HG02973 (cell line): ENCODE results near the gene TMCC3.

Experiments used
- ATAC-seq: cut with Tn5 transposase; IDR thresholded peaks from one replicate; pipeline ENCODE4 v1.9.1; 2021; ENCODE audit warnings: moderate library complexity; ENCODE audit not compliant: unreplicated experiment

Gene TMCC3

GRCh38 chr12:94674051-94674451, 23.7 kb upstream of the TMCC3 start:
- no peak for ATAC-seq

DNA sequence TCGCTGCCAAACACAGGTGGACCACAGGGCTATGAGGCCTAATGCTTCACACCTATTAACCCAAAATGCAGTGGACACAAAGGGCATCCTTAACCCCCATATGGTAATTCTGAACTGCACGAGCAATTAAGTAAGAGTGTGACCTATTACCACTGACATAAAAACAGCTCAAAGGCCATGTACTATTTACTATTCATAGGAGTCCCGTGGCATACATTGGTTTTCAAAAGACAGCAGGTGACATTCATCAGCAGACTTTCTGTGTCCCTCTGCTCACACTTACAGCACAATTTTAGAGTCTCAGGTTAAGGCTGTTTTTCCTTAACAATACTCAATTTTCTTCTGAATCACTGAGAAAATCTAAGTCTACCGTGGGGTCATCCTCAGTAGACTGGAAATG, 23.1 kb upstream of the TMCC3 start:
- ATAC-seq, result no peak

- ATAC-seq, result no peak
Measured at GRCh38 chr12:94671917-94672316, 21.6 kb upstream of the TMCC3 start.

DNA sequence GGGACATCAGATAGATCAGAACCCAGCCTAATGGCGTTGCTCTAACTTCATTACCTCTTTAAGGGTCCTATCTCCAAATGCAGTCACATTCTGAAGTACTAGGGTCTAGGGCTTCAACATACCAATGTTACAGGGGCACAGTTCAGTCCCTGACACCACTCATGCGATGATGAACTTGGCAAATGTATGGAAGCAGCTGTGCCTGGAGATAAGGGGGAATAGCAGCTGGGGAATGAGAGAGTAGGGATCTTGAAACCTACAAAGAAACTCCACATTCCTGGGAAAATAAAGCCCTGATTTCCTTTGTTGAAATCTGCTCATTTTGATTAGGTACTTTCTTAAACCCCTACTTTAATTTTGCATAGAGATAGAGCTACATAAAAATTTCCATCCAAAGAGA, 20.5 kb upstream of the TMCC3 start:
- no peak for ATAC-seq

- no peak for ATAC-seq
Measured at GRCh38 chr12:94670075-94670474, 19.7 kb upstream of the TMCC3 start.

GRCh38 chr12:94667031-94667540, 16.7 kb upstream of the TMCC3 start:
- no peak for ATAC-seq

- no peak for ATAC-seq
Measured at GRCh38 chr12:94666158-94666557, 15.8 kb upstream of the TMCC3 start.

DNA sequence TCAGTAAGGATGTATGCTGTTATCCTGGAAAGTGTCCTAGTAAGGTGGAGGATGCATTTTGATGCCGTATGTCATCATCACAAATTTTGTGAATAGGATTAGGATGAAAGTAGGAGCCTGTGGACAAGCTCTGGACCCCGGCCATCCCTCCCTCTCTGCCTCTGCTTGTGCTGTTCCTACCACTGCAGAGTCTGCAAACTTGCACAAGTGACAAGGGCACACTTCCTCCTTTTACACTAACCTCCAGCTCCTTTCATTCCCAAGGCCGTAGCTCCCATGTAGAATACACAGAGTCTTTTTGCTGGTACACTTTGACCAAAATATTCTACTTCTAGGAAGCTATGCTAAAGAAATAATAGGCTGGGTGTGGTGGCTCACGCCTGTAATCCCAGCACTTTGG, 13.3 kb upstream of the TMCC3 start:
- ATAC-seq, result no peak

- no peak for ATAC-seq
Measured at GRCh38 chr12:94663071-94663470, 12.7 kb upstream of the TMCC3 start.

GRCh38 chr12:94660436-94660835, 10.1 kb upstream of the TMCC3 start:
- ATAC-seq, result no peak

DNA sequence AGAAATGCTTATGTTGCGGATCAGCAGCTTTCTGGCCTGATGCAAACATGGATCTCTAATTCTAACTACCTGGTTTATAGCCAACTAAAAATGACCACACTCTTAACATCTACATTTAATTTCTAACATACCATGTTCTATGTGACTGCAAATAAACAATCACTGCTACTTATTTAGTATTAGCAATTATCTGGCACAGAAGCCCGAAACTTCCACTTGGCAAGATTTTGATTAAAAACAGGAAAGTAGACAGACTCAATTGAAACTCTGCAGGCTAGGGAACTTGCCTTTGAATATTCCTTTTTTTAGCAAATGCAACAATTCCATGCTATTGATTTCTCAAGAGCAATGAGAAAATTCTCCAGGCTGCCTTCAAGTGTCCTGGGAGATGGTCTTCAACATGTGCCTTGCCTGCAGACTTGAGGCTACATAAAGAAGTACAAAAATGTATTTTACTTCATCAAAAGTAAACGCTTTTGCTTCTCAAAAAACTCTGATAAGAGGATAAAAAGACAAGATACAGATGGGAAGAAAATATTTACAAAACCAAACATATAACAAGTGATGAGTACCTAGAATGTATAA, 9.1 kb upstream of the TMCC3 start:
- no peak for ATAC-seq

GRCh38 chr12:94658931-94659330, 8.6 kb upstream of the TMCC3 start:
- ATAC-seq, result no peak

- no peak for ATAC-seq
Measured at GRCh38 chr12:94656556-94656955, 6.2 kb upstream of the TMCC3 start.

GRCh38 chr12:94649349-94650142, 811 bp downstream of the TMCC3 start:
- peak; percentile 46 for ATAC-seq

GRCh38 chr12:94648578-94648977, 1.8 kb downstream of the TMCC3 start:
- no peak for ATAC-seq

DNA sequence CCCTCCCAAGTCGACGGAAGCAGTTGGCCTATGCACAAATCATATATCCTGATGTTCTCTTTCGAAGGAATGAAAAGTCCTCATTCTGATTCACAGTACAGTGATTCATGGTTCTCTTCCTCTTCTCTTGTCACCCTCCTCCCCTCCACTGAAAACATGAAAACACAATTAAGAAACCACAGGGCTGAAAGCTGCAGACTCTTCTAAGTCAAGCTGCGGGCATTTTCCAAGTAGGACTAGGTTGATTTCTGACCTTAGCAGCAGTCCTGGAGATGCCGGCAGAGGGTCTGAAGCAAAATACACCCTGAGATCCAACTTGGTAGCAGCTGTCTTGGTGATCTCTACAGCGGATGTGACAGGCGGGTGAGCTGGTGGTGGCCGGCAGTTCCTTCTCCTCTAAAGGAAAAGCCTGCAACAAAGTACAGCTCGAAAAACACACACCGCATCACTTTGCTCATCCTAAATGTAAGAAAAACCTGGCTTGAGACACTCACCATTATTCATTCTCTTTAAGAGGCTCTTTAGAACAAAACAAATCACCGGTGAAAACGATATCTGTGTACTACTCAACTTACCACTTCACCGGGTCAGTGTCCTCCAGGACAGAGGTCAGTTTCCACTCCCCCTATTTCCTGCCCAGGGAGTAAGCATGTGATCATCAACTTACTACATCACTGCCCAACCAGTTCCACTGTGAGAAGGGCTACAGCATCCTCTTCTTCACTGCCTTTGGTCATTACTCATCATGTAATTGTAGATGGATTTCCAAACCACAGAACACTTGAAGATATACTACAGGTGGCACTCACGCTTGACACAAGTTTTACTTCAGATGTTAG, 6.0 kb downstream of the TMCC3 start:
- no peak for ATAC-seq

DNA sequence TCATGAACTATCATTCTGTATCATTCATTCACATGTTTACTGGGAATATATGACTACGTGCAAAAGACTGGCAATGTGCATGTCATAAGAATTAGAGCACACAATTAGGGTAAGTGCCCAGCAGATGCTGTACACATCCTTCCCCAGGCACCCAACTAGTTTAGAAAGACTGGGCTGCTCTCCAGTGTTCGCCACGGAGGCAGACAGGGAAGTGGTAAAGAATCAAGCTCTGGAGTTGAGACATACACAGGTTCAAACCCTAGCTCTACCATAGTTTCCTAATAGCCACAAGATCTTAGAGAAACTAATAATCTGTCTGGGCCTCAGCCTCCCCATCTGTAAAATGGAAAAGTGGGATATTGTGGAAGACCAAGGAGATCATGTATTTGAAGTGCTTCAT, 6.8 kb downstream of the TMCC3 start:
- ATAC-seq, result no peak

DNA sequence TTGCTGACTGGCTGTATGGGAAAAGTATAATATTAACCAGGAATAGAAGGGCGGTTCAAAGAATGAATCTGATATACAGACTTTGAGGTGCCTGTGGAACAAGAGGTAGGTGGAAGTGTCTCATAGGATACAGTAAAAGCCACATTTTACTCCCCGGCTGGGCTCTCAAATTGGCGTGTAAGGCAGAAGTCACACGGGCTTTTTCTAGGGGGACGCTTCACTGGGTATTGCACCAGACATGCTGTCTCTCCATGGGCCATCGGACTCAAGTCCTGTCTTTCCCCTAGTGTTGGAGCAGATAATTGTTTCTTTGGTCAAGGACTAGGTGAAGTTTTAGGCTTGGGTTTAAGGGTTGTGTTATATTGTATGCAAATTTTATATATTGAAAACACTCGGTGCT, 9.1 kb downstream of the TMCC3 start:
- no peak for ATAC-seq

- ATAC-seq, result peak; percentile 70
Measured at GRCh38 chr12:94640134-94640928, 10.0 kb downstream of the TMCC3 start.

- ATAC-seq, result no peak
Measured at GRCh38 chr12:94638521-94638920, 11.8 kb downstream of the TMCC3 start.
